HepG2 (cell line): Measurements from ENCODE around the gene C3orf70. TPM values are rescaled to one million over a fixed set of nuclear protein-coding genes. Genes with fewer than 3 reads are reported as not detected.

ENCODE experiments used
- ATAC-seq: fragments of 200-7000 bp; cut with Tn5 transposase; 3 replicates; pipeline ENCODE4 v1.9.1; 2020; ENCODE audit warnings: mild to moderate bottlenecking, moderate library complexity
- BruUV-seq: library from RNA; stranded (reverse); fragments of 400-500 nt; replicated peaks from 2 replicates; lab custom pipeline; 2021; lab: Mats Ljungman, UMichigan
- CTCF ChIA-PET: fragments of 300-600 bp; formaldehyde crosslinking; extraction: SDS; loops from one replicate; lab custom pipeline; 2021; ENCODE audit warnings: low total read pairs, inconsistent platforms, low intra/inter-chr PET ratio; lab: Yijun Ruan, JAX
- POLR2A ChIA-PET: fragments of 350-600 bp; sonication (Branson Sonifier 250); formaldehyde crosslinking; loops from one replicate; lab custom pipeline; 2020; ENCODE audit warnings: antibody characterized with exemption, inconsistent platforms; lab: Yijun Ruan, JAX
- DNase-seq: peaks from one replicate; pipeline ENCODE4 v3.0.0-alpha.2; 2015; ENCODE audit warnings: low spot score
- FAIRE-seq: peaks from 3 replicates; lab custom pipeline; 2011; peaks lifted over from hg19 to GRCh38; lab: Jason Lieb, UNC
- H2AFZ ChIP-seq: one replicate; pipeline ENCODE4 v1.6.1; 2011; ENCODE audit warnings: low read length, inconsistent platforms
- H3K27ac ChIP-seq: fragments of 300-600 bp; 3 replicates; pipeline ENCODE4 v1.8.0; 2011; ENCODE audit warnings: mixed run types, mild to moderate bottlenecking, mixed read lengths, low read length, inconsistent platforms; ENCODE audit not compliant: insufficient read depth; ENCODE audit errors: extremely low read length
- H3K27me3 ChIP-seq, 2 experiments: fragments of 200-600 bp in 1 of 2; 2 replicates in 1 of 2; 3 replicates in 1 of 2; pipeline versions ENCODE4 v1.6.0 to v1.8.0; 2011; ENCODE audit warnings: low read length in 2 of 2, mild to moderate bottlenecking in 2 of 2, moderate library complexity in 2 of 2, inconsistent platforms in 1 of 2; ENCODE audit not compliant: insufficient read depth in 2 of 2, control insufficient read depth in 1 of 2
- H3K36me3 ChIP-seq, 2 experiments: fragments of 200-600 bp in 1 of 2; replicated peaks in 1 of 2; 2 replicates in 1 of 2; 3 replicates in 1 of 2; pipeline versions ENCODE4 v1.5.1 to v1.8.0; 2011; ENCODE audit warnings: low read length in 2 of 2, inconsistent platforms in 1 of 2; ENCODE audit not compliant: insufficient read depth in 2 of 2, control insufficient read depth in 1 of 2
- H3K4me1 ChIP-seq: 2 replicates; pipeline ENCODE4 v1.5.1; 2012; ENCODE audit warnings: low read length, inconsistent platforms; ENCODE audit not compliant: insufficient read depth
- H3K4me2 ChIP-seq: 2 replicates; pipeline ENCODE4 v1.6.0; 2011; ENCODE audit warnings: low read depth, low read length, inconsistent platforms
- H3K4me3 ChIP-seq, 3 experiments: fragments of 200-600 bp in 1 of 3; sonication (generic), shearing (Covaris generic) in 1 of 3; replicated peaks in 1 of 3; 2 replicates each; pipeline ENCODE4 v1.5.1; 2011 to 2016; ENCODE audit warnings: low read length in 3 of 3, inconsistent platforms in 2 of 3, low read depth in 2 of 3, mild to moderate bottlenecking in 2 of 3, control low read depth in 1 of 3, mixed read lengths in 1 of 3; ENCODE audit not compliant: insufficient read depth in 1 of 3
- H3K79me2 ChIP-seq: one replicate; pipeline ENCODE4 v1.6.1; 2011; ENCODE audit warnings: low read length, inconsistent platforms; ENCODE audit not compliant: insufficient read depth
- H3K9ac ChIP-seq: 2 replicates; pipeline ENCODE4 v1.6.0; 2011; ENCODE audit warnings: mild to moderate bottlenecking, low read depth, low read length, inconsistent platforms; ENCODE audit not compliant: insufficient read depth
- H3K9me3 ChIP-seq: 2 replicates; pipeline ENCODE4 v1.5.1; 2012; ENCODE audit warnings: mild to moderate bottlenecking, low read length
- H4K20me1 ChIP-seq: 2 replicates; pipeline ENCODE4 v1.6.0; 2011; ENCODE audit warnings: inconsistent platforms, mild to moderate bottlenecking, low read length, moderate library complexity; ENCODE audit not compliant: insufficient read depth
- CC2D1A ChIP-seq: sonication (generic); formaldehyde crosslinking; IDR thresholded peaks from 2 replicates; pipeline ENCODE4 v1.8.1; 2023; ENCODE audit warnings: mild to moderate bottlenecking, missing genetic modification reagents
- JUN ChIP-seq: sonication (generic); formaldehyde crosslinking; IDR thresholded peaks from 2 replicates; pipeline ENCODE4 v1.4.0; 2020; ENCODE audit warnings: mild to moderate bottlenecking, missing genetic modification reagents
- KLF16 ChIP-seq, 2 experiments: sonication (generic) in 1 of 2; formaldehyde crosslinking in 1 of 2; IDR thresholded peaks; 2 replicates each; pipeline versions ENCODE4 v1.6.1 to v1.8.0; 2016 to 2023; ENCODE audit warnings: missing genetic modification reagents in 2 of 2, missing compliant biosample characterization in 1 of 2
- NFE2L1 ChIP-seq: sonication (generic); formaldehyde crosslinking; IDR thresholded peaks from 2 replicates; pipeline ENCODE4 v1.4.0; 2020; ENCODE audit warnings: missing genetic modification reagents, mild to moderate bottlenecking, borderline replicate concordance
- SMAD9 ChIP-seq: sonication (generic); formaldehyde crosslinking; IDR thresholded peaks from 2 replicates; pipeline ENCODE4 v1.5.1; 2020; ENCODE audit warnings: mild to moderate bottlenecking, missing genetic modification reagents
- TBP ChIP-seq: sonication (generic); formaldehyde crosslinking; IDR thresholded peaks from 2 replicates; pipeline ENCODE4 v1.5.0; 2020; ENCODE audit warnings: missing genetic modification reagents
- ZMYM2 ChIP-seq: sonication (generic); formaldehyde crosslinking; IDR thresholded peaks from 2 replicates; pipeline ENCODE4 v1.8.0; 2022; ENCODE audit warnings: mild to moderate bottlenecking, missing genetic modification reagents
- ZNF121 ChIP-seq: sonication (generic); formaldehyde crosslinking; IDR thresholded peaks from 2 replicates; pipeline ENCODE4 v1.5.0; 2020; ENCODE audit warnings: mild to moderate bottlenecking, missing genetic modification reagents
- ZNF180 ChIP-seq: sonication (generic); formaldehyde crosslinking; IDR thresholded peaks from 2 replicates; pipeline ENCODE4 v1.4.0; 2020; ENCODE audit warnings: low read depth, missing genetic modification reagents, borderline replicate concordance
- ZNF24 ChIP-seq: fragments of 450-650 bp; IDR thresholded peaks from 2 replicates; pipeline ENCODE4 v1.6.1; 2017; ENCODE audit warnings: antibody characterized with exemption, mild to moderate bottlenecking
- ZNF296 ChIP-seq: sonication (generic); formaldehyde crosslinking; conservative IDR thresholded peaks from 2 replicates; pipeline ENCODE4 v1.5.0; 2020; ENCODE audit warnings: mild to moderate bottlenecking, missing genetic modification reagents
- ZNF30 ChIP-seq: sonication (generic); formaldehyde crosslinking; IDR thresholded peaks from 2 replicates; pipeline ENCODE4 v1.5.0; 2020; ENCODE audit warnings: mild to moderate bottlenecking, missing genetic modification reagents
- ZNF350 ChIP-seq: sonication (generic); formaldehyde crosslinking; IDR thresholded peaks from 2 replicates; pipeline ENCODE4 v1.4.0; 2020; ENCODE audit warnings: mild to moderate bottlenecking, low read depth, missing genetic modification reagents, borderline replicate concordance
- ZNF766 ChIP-seq: sonication (generic); formaldehyde crosslinking; IDR thresholded peaks from 2 replicates; pipeline ENCODE4 v1.5.0; 2020; ENCODE audit warnings: missing genetic modification reagents, borderline replicate concordance
- WGBS: methylation state at CpG from one replicate; pipeline ENCODE4 v1.1.6; 2017; ENCODE audit warnings: low lambda C conversion rate; 5-methylcytosine and 5-hydroxymethylcytosine counted together
- in situ Hi-C: cut with HindIII; loops from 2 replicates; pipeline ENCODE4 v1.10.0; 2017; ENCODE audit warnings: low pct_unique_long_range_greater_than_20kb; ENCODE audit not compliant: extremely low pct_ligation_motif_present
- intact Hi-C: fragments of 100-400 bp; cut with micrococcal nuclease; formaldehyde crosslinking; loops from one replicate; pipeline ENCODE4 v1.10.0; 2022; ENCODE audit not compliant: unreplicated experiment
- polyA plus RNA-seq, 8 experiments: library from polyadenylated mRNA; depleted of rRNA in 3 of 8; stranded (reverse) in 7 of 8; unstranded in 1 of 8; fragments of >200 nt; fragmentation: Illumina TruSeq in 4 of 8; extraction: Trizol in 4 of 8; gene quantifications; 2 replicates each; pipeline versions ENCODE4 v1.2.1 to v1.2.3, GENCODE V29; 2011 to 2016; ENCODE audit warnings: low read depth in 4 of 8, missing spikeins in 1 of 8, mixed read lengths in 1 of 8; ENCODE audit not compliant: insufficient read depth in 1 of 8
- total RNA-seq, 5 experiments: library from RNA; depleted of rRNA; stranded (reverse); fragments of >200 nt; fragmentation: Illumina TruSeq; extraction: Trizol; gene quantifications; 2 replicates each; pipeline ENCODE4 v1.2.3, GENCODE V29; 2016; ENCODE audit warnings: low read depth in 1 of 5
- TF ChIP-seq, protein P1 (sequence below): IDR thresholded peaks from 2 replicates; pipeline ENCODE4 v1.6.1; 2016; ENCODE audit warnings: mild to moderate bottlenecking
- TF ChIP-seq, protein P2 (sequence below): sonication (generic); formaldehyde crosslinking; IDR thresholded peaks from 2 replicates; pipeline ENCODE4 v1.8.1; 2023; ENCODE audit warnings: missing genetic modification reagents, inconsistent platforms, borderline replicate concordance
- TF ChIP-seq, protein P3 (sequence below): sonication (generic); formaldehyde crosslinking; IDR thresholded peaks from 2 replicates; pipeline ENCODE4 v1.5.0; 2020; ENCODE audit warnings: mild to moderate bottlenecking, missing genetic modification reagents
- TF ChIP-seq, protein P4 (sequence below): sonication (generic); formaldehyde crosslinking; IDR thresholded peaks from 2 replicates; pipeline ENCODE4 v1.8.0; 2023; ENCODE audit warnings: mild to moderate bottlenecking, missing genetic modification reagents

C3orf70 gene
- total and polyA plus RNA-seq, 2 of the 13 experiments (the other 11 are each of a cell fraction or from before 2014, with no cell fraction given) = 0.79 to 2.4 TPM

DNA sequence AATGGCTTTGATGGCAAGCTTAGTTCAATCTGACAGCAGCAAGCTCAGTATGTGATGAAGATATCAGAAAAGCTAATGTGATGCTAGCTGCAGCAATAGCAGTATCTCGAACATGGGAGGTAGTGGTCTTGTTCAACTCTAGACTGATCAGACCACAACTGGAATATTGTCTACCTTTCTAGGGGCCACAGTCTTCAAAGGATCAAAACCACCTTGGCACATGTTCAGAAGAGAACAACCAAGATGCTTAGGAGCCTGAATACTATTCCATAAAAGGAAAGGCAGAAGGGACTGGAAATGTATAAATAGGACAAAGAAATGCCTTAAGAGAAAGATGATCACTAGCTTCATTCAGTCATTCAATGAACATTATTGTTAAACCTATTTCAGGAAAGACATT, 2.3 kb downstream of the C3orf70 start (continued):
- TF ChIP-seq ZNF766 (CRISPR knock-in tag) (no peak), KLF16 (CRISPR knock-in tag; IDR thresholded peaks at IDR 0.05) (no peak), SMAD9 (CRISPR knock-in tag) (no peak), ZNF180 (CRISPR knock-in tag) (no peak)
- TF ChIP-seq, protein P1, sequence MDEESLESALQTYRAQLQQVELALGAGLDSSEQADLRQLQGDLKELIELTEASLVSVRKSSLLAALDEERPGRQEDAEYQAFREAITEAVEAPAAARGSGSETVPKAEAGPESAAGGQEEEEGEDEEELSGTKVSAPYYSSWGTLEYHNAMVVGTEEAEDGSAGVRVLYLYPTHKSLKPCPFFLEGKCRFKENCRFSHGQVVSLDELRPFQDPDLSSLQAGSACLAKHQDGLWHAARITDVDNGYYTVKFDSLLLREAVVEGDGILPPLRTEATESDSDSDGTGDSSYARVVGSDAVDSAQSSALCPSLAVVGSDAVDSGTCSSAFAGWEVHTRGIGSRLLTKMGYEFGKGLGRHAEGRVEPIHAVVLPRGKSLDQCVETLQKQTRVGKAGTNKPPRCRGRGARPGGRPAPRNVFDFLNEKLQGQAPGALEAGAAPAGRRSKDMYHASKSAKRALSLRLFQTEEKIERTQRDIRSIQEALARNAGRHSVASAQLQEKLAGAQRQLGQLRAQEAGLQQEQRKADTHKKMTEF (CRISPR knock-in tag) = no peak
- TF ChIP-seq, all 625 proteins: peak for 0

DNA sequence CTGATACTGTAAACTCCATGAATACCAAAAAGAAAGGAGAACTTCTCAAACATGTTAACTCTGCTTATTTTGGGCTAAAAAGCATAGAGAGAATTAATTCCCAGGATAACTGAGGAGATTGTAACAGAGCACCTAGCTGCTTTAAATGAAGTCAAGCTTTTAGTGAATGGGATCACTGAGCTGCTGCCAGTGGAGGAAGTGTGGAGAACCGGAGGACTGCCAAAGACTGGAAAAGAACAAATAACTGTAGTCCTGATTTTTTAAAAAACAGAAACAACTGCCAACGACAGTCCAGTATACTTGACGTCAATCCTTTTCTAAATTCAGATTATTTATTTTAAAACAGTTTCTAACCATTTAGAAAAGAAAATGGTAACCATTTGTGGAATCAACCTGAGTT, 3.3 kb downstream of the C3orf70 start:
- no peak overlapping the region for H3K4me3 ChIP-seq
- POLR2A ChIA-PET = no interaction called here
- H2AFZ ChIP-seq = no peak overlapping the region
- FAIRE-seq (no peak), DNase-seq (no peak), ATAC-seq (no peak)
- H3K9ac ChIP-seq = no peak overlapping the region
- H3K36me3 ChIP-seq = no peaks in the 10 kb centered on the region
- H3K4me1 ChIP-seq = peaks cover 36% of the 10 kb centered on the region
- H3K4me2 ChIP-seq = no peak overlapping the region
- intact Hi-C loops (no loop called here), in situ Hi-C loops (no loop called here)
- no peaks in the 10 kb centered on the region for H3K9me3 ChIP-seq
- CTCF ChIA-PET = no interaction called here
- no peak overlapping the region for H3K27ac ChIP-seq
- no TSS peak for BruUV-seq
- 41% methylated on average over 3 of the region's 3 CpGs for WGBS
- H4K20me1 ChIP-seq = no peaks in the 10 kb centered on the region
- H3K27me3 ChIP-seq = peaks cover 4 to 26% of the 10 kb centered on the region in 2 experiments
- no peaks in the 10 kb centered on the region for H3K79me2 ChIP-seq
- TF ChIP-seq ZMYM2 (CRISPR knock-in tag) (no peak), ZNF350 (CRISPR knock-in tag) (no peak), TBP (CRISPR knock-in tag) (no peak), ZNF30 (CRISPR knock-in tag) (no peak), ZNF121 (no peak), CC2D1A (CRISPR knock-in tag) (no peak), ZNF24 (no peak), ZNF296 (no peak), JUN (CRISPR knock-in tag) (no peak), NFE2L1 (no peak)
- TF ChIP-seq, protein P2, sequence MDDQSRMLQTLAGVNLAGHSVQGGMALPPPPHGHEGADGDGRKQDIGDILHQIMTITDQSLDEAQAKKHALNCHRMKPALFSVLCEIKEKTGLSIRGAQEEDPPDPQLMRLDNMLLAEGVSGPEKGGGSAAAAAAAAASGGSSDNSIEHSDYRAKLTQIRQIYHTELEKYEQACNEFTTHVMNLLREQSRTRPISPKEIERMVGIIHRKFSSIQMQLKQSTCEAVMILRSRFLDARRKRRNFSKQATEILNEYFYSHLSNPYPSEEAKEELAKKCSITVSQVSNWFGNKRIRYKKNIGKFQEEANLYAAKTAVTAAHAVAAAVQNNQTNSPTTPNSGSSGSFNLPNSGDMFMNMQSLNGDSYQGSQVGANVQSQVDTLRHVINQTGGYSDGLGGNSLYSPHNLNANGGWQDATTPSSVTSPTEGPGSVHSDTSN (CRISPR knock-in tag) = no peak
- TF ChIP-seq, protein P3, sequence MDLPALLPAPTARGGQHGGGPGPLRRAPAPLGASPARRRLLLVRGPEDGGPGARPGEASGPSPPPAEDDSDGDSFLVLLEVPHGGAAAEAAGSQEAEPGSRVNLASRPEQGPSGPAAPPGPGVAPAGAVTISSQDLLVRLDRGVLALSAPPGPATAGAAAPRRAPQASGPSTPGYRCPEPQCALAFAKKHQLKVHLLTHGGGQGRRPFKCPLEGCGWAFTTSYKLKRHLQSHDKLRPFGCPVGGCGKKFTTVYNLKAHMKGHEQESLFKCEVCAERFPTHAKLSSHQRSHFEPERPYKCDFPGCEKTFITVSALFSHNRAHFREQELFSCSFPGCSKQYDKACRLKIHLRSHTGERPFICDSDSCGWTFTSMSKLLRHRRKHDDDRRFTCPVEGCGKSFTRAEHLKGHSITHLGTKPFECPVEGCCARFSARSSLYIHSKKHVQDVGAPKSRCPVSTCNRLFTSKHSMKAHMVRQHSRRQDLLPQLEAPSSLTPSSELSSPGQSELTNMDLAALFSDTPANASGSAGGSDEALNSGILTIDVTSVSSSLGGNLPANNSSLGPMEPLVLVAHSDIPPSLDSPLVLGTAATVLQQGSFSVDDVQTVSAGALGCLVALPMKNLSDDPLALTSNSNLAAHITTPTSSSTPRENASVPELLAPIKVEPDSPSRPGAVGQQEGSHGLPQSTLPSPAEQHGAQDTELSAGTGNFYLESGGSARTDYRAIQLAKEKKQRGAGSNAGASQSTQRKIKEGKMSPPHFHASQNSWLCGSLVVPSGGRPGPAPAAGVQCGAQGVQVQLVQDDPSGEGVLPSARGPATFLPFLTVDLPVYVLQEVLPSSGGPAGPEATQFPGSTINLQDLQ (CRISPR knock-in tag) = no peak
- TF ChIP-seq, protein P4, sequence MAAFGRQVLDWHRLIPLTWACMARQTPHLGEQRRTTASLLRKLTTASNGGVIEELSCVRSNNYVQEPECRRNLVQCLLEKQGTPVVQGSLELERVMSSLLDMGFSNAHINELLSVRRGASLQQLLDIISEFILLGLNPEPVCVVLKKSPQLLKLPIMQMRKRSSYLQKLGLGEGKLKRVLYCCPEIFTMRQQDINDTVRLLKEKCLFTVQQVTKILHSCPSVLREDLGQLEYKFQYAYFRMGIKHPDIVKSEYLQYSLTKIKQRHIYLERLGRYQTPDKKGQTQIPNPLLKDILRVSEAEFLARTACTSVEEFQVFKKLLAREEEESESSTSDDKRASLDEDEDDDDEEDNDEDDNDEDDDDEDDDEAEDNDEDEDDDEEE (CRISPR knock-in tag) = no peak
